Activated naive CD4-positive, alpha-beta T cell treated with anti-CD3 and anti-CD28 coated beads, Interleukin-2, amount 50 U/mL, for 72 hours (primary cell): ENCODE results near the gene SELP. TPM values are rescaled to one million over a fixed set of nuclear protein-coding genes. Genes with fewer than 3 reads are reported as not detected.

ENCODE experiments used
- ATAC-seq, 2 donors: fragments of 150-1000 bp; cut with Tn5 transposase; 2 replicates each; pipeline ENCODE4 v1.10.0; 2021; ENCODE audit warnings: mild to moderate bottlenecking in 2 of 2, moderate library complexity in 2 of 2
- DNase-seq, 2 donors: peaks; one replicate each; pipeline ENCODE4 v3.0.0; 2021 to 2022; ENCODE audit warnings: low spot score in 2 of 2
- H3K27ac Mint-ChIP-seq, 2 donors: one replicate each; pipeline ENCODE4 v1.8.0; 2022; ENCODE audit warnings: mild to moderate bottlenecking in 2 of 2, mixed read lengths in 2 of 2
- H3K36me3 Mint-ChIP-seq, 2 donors: one replicate each; pipeline ENCODE4 v1.8.0; 2022; ENCODE audit warnings: mixed read lengths in 2 of 2
- H3K9me3 Mint-ChIP-seq, 2 donors: one replicate each; pipeline ENCODE4 v1.8.0; 2022; ENCODE audit warnings: mixed read lengths in 2 of 2
- total RNA-seq, 2 donors: library from RNA; stranded (reverse); gene quantifications; one replicate each; pipeline ENCODE4 v1.2.3, GENCODE V29; 2022

SELP gene
- total RNA-seq, 2 donors from 2014 or later: 1.5 to 2.0 TPM

DNA sequence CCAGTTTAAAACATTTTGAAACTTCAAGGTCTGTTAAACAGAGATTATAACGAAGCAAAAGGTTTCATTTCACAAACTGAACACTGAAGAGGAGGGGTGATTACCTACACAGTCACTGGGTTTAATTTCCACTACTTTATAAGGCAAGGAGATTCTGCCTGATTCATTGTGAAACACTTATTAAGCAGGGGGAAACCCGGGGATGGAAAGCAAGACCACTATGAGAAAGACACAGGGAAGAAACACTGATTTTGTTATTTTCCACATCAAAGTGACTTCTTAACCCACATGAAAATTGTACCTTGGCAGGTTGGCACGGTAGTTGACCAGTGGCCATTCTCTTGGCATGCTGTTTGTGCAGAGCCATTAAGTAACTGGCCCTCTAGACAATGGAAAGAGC, 35.5 kb downstream of the SELP start:
- ATAC-seq: peak; percentile 96
- Mint-ChIP-seq H3K27ac (peak overlapping the region; percentile 69 to 73), H3K9me3 (peaks cover 4 to 8% of the 10 kb centered on the region in 2 donors), H3K36me3 (no peaks in the 10 kb centered on the region)
- DNase-seq: peak; percentile 37 to 64

DNA sequence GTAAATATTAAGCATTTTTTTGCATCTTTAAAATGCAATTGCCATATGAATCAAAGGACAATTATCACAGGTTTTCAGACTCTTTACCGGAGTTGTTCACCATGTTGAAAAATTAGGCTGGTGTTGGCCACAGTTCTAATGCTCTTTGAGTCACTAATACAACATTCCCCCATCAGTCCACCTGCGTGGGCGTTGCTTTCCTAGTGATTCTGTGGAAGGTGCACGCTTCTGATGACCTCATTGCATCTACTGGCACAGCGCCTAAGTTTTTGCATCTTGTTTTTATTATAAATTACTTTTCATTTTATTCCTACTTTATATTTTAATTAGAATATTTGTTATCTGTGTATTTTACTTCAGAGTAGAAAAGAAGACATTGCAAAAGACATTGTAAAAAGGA, 39.0 kb downstream of the SELP start:
- ATAC-seq: no peak

DNA sequence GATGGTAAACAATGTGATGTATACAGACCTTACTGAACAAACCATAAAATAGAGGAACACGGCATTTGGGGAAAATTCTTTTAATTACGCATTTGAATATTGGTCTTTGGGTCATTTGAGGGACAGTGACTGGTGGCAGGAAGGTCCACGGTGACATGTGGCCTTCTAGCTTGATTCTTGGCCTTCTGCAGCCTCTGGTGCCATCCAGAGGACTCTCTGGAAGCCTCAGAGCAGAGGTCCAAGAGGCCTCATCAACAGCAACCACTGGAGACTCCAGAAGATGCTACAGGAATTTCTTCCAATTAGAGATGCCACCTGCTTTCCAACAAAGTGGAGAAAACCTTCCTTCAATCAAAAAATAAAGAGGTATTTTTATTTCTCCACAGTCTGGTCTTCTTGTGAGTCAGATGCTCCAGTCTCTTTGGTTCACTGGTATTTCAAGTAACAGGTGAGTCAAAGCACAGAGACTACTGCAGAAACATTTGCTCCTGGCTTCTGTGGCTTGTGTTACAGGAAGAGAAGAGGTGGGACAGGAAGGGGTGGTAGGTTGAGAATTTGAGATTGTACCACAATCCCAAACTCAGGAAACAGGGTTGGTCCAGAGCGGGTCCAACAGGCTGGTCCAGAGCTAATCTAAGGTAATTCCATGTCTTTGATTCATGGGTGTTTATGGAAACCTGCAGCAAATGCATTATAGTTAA, 41.0 kb downstream of the SELP start:
- Mint-ChIP-seq H3K36me3 (peaks cover 16 to 21% of the 10 kb centered on the region in 2 donors), H3K27ac (peak overlapping the region; percentile 69 to 87), H3K9me3 (peaks cover 0 to 4% of the 10 kb centered on the region in 2 donors)
- ATAC-seq (peak; percentile 70 to 73), DNase-seq (peak; percentile 19 to 61)

More for the DNA sequence above, 39.0 kb downstream of the SELP start:
- no peak overlapping the region for H3K27ac Mint-ChIP-seq
- DNase-seq: no peak
- H3K9me3 Mint-ChIP-seq: peaks cover 0 to 4% of the 10 kb centered on the region in 2 donors
- peaks cover 4 to 7% of the 10 kb centered on the region in 2 donors for H3K36me3 Mint-ChIP-seq

DNA sequence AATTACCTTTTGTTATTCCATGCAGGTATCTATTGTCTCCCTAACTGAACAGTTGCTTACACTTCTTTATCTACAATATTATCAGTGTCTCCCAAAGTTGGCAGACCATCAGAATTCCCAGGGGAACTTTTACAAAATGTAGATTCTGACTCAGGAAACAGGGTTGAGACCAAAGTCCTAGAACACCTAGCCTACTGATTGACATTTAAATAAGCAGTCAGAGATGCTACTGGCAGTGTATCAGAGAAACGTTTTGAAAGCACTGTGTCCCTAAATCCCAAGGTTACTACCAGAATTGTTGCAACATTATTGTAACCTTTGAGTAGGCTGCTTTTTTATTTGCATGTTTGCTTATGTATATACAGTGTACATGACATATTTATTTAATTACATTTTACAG, 41.8 kb downstream of the SELP start:
- no peak for DNase-seq
- H3K36me3 Mint-ChIP-seq: peaks cover 22 to 28% of the 10 kb centered on the region in 2 donors
- peaks cover 0 to 4% of the 10 kb centered on the region in 2 donors for H3K9me3 Mint-ChIP-seq
- no peak for ATAC-seq
- H3K27ac Mint-ChIP-seq: peak overlapping the region in 1 of 2 donors; percentile 87

DNA sequence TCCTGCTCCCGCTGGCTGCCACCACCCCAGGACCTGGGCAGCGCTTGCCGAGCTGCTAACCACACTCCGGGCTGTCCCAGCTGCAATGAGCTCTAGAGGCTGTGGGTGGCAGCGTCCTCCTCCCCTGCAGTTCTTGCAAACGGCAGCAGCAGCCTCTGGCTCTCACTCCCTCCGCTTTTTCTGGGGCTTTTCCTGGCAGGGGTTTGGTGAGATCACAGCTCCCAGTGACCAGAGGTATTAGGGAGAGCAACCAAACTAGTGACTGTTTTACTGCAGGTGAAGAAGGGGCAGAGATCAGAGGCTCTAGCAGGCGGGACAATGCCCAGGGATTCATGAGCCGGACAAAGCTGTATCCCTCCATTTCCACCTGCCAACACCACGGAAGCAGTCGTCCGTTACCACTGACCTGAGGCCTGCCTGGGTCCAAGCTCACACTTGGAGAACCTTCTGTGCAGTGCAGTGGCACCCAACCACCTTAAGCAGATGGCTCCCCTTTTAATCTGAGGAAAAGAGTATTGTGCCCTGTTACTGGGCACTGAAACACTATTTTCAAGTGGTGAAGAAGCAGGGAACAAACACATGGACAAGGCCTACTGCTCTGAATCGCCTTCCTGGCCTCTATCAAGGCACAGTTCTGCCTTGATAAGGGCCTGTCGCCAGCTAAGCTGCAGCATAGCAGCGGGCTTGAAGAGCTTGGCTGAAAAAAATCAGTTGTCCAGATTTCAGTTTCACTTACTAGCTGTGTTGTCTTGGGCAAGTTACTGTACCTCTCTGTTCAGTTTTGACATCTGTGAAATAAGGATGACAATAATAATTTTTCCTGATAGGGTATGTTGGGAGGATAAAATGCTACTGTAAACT, 43.3 kb downstream of the SELP start, which contains the start of gene F5:
TSS of gene F5 (minus strand) at position 87 of the 861 bp plus-strand sequence. CDS start 95 bp downstream, outside the sequence.
- H3K27ac Mint-ChIP-seq: peak within 1 kb of the TSS; percentile 87 to 98

DNA sequence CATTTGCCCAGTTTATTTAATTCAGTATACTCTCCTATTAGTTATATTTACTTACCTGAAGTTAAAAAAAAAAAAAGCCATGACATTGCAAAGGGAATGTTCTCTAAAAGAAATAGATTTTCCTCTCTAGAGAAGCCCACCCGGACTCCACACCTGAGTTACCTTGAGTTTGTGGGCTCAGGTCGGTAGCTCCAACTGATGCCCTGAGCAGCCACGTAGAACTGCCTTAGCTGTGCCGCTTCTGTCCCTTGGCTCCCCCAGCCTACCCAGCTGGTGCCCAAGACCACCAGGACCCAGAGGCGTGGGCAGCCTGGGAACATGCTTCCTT, 43.9 kb downstream of the SELP start:
- ATAC-seq (peak in 1 of 2 donors; percentile 42), DNase-seq (no peak)
- no peaks in the 10 kb centered on the region for H3K9me3 Mint-ChIP-seq
- H3K36me3 Mint-ChIP-seq: peaks cover 27 to 35% of the 10 kb centered on the region in 2 donors
- peak overlapping the region; percentile 87 to 98 for H3K27ac Mint-ChIP-seq

More for the DNA sequence above, 43.3 kb downstream of the SELP start, which contains the start of gene F5:
- peaks cover 27 to 35% of the 10 kb centered on the region in 2 donors for H3K36me3 Mint-ChIP-seq
- ATAC-seq: peak; percentile 87
- DNase-seq: peak; percentile 76 to 88
- no peaks in the 10 kb centered on the region for H3K9me3 Mint-ChIP-seq

DNA sequence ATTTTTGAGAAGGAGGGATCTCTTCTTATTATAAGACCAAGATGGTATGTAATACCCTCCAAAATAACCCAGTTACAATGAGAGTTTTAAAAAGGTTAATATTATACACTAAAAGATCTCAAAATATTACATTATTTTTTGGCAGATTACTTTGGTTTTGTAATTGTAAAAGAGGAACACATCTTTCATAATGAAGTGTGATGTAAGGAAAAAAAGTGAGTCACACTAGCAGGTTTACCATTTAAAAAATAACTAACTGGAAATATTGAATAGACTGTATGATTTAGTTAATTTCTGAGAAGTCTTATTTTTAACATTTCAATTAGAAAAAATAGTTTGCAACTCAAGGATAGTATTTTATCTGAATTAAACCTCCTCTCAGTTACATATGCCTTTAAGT, 44.7 kb downstream of the SELP start:
- Mint-ChIP-seq H3K9me3 (no peaks in the 10 kb centered on the region), H3K27ac (peak overlapping the region; percentile 87 to 98), H3K36me3 (peaks cover 27 to 35% of the 10 kb centered on the region in 2 donors)
- DNase-seq (no peak), ATAC-seq (no peak)

DNA sequence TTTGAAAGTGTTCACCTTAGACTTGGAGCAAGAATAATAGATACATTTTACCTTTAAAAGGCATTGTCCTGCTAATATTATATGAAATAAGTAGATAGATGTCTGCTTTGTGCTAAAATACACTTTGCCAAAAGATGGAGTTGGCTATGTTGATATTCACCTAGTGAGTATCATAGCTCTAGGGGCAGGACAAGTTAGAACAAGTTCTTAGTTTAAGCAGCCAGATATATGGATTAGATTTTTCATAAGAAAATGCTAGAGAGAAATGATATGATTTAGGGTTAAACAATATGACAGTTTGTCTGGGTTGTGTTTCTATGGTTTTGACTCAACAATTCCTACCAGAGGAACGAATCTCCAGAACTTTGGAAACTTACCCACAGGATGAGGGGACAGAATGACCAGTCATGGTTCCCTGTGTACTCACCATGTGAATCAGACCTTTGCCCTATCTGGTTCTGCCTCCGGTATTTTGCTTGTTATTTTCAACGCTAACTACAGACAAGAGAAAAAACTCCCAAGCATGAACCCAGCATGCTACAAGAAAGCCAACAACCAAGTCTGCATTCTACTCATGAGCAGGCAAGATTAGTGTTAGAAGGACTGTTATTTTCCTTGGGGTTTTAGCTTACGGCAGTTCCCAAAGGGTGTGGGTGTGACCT, 45.3 kb downstream of the SELP start:
- H3K36me3 Mint-ChIP-seq: peaks cover 27 to 35% of the 10 kb centered on the region in 2 donors
- ATAC-seq (peak; percentile 49 to 62), DNase-seq (peak in 1 of 2 donors; percentile 12)
- H3K9me3 Mint-ChIP-seq: no peaks in the 10 kb centered on the region
- peak overlapping the region; percentile 87 to 98 for H3K27ac Mint-ChIP-seq

DNA sequence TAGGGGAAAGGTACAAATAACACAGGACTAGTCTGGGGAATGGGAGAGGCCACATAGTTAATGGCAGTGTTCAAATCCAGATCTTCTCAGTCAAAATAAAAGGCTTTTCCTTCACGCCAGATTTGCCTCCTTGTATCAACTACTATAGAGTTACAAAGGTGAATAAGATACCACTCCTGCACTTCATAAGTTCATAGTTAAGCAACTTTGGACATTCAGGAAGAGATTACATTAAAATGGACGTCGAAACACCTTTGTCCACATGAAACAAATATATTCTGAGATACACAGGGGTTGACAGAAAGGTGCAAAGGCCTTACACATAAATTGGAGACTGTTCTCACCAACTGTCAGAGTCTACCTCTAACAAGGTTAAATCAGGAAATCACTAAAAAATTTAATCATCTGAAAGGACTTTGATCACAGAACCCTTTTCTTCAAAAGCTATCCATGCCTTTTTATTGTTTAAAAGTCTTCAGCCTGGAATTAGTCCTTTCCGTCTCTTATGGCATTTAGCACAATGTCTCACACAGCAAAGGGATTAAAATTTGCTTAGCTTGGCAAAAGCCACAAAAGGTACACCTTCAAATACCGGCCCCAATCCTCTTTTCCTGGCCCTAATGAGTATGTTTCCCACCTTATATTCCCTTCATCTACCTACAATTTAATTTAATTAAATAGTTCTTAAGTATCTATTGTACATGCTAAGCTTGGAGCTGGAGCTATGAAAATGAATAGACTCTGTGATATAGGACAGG, 51.8 kb downstream of the SELP start:
- DNase-seq (no peak), ATAC-seq (no peak)
- Mint-ChIP-seq H3K27ac (no peak overlapping the region), H3K9me3 (no peaks in the 10 kb centered on the region), H3K36me3 (peaks cover 31 to 33% of the 10 kb centered on the region in 2 donors)

DNA sequence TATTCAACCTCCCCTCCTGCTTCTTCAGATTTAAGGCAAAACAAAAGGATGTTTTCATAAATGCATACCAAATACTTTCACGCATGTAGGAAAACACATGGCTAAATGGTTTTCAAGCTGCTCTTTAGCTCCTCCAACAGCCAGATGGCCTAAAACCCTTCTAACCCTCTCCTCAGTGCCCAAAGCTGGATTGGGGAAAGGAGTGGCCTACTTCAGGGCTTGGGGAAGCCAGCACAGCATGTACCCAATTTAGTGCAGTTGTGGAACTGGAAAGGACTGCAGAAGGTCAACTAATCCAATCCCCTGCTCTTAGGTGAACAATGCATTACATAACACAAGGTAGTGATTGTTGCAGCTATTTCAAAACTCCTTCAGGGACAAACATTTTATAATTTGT, 53.0 kb downstream of the SELP start:
- DNase-seq: no peak
- no peaks in the 10 kb centered on the region for H3K9me3 Mint-ChIP-seq
- no peak for ATAC-seq
- H3K36me3 Mint-ChIP-seq: peaks cover 36% of the 10 kb centered on the region in 2 donors
- H3K27ac Mint-ChIP-seq: no peak overlapping the region

DNA sequence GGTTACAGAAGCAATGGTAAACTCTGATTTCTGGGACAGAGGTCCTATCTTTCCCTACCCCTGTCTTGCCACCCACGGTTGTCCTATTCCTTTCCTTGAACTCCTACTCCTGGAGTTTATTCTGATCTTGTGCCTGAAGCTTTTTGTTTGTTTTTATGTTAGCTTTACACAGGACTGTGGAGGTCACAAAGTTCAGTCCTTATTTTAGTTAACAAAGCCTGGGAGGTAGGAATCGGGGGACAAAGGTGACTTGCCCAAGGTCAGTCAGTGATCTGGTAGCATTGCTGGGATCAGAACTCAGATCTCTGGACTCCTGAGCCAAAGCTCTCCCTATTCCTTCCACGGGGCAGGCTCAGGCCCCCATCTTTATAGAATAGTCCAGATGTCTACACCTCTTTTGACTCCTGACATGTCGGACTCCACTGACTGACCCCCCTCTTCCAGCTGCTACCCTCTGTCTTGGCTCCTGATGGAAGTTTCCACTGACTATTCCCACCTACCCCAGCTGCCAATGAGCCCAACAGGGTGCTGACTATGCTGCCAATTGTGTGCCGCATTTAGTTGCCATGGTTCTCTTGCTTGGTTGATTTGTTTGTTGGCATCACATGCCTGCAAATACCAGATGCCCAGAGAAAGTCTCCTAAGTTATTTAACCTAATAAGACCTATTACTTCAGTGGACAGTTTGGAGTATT, 53.5 kb downstream of the SELP start:
- peaks cover 42% of the 10 kb centered on the region in 2 donors for H3K36me3 Mint-ChIP-seq
- no peaks in the 10 kb centered on the region for H3K9me3 Mint-ChIP-seq
- no peak overlapping the region for H3K27ac Mint-ChIP-seq
- no peak for DNase-seq
- no peak for ATAC-seq

DNA sequence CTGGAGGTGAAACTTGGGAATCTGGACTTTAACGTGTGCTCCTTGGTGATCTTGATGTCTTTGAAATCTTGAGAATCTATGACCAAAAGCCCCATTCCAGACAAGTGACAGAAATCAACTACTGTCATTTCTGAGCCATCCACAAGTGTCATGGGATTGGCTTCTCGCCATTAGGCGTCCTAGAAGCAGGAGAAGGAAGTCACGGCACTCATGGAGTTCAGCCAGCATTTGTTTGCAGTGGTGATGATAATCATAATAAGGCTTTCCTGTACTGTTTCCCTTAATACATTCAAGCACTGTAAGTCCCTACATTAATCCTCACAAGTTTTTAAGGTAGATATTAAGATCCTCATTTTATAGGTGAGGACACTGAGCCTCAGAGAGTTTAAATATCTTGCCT, 55.6 kb downstream of the SELP start:
- ATAC-seq (no peak), DNase-seq (no peak)
- no peaks in the 10 kb centered on the region for H3K9me3 Mint-ChIP-seq
- H3K27ac Mint-ChIP-seq: no peak overlapping the region
- peaks cover 44 to 45% of the 10 kb centered on the region in 2 donors for H3K36me3 Mint-ChIP-seq

DNA sequence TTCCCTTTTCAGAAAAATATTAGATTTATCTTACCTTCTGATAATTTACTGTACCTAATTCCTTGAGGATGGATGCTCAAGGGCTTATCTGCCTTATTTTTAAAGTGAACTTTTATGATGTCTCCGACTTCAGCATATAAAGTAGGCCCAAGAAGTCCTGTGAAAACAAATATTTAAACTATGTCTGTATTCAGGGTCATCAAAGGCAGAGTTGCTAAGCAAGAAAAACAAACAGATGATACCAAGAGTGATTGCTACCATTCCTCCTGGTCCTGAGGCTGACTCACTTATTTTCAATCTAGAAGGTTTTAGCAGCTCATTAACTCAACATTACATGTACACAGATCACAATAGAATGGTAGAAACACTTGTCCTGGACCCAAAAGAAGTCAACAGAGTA, 57.7 kb downstream of the SELP start:
- no peak overlapping the region for H3K27ac Mint-ChIP-seq
- peaks cover 39 to 46% of the 10 kb centered on the region in 2 donors for H3K36me3 Mint-ChIP-seq
- DNase-seq (no peak), ATAC-seq (peak in 1 of 2 donors; percentile 46)
- H3K9me3 Mint-ChIP-seq: no peaks in the 10 kb centered on the region

DNA sequence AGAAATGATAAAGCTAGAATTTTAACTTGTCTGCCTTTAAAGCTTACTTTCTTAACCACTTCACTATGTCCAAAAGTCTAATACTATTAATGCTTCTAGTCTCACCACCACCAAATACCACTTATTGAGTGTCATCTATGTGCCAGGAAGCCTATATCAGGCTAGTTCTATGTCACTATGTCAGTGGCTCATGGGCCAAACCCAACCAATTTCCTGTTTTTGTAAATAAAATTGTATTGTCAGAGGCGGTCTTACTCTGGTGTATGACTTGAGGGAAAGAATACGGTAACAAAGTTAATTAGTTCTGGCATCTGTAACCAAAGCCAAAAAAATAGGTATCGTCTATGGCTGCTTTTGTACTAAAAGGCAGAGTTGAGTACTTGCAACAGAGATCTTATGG, 58.5 kb downstream of the SELP start:
- no peaks in the 10 kb centered on the region for H3K9me3 Mint-ChIP-seq
- peaks cover 35 to 49% of the 10 kb centered on the region in 2 donors for H3K36me3 Mint-ChIP-seq
- H3K27ac Mint-ChIP-seq: no peak overlapping the region
- ATAC-seq (no peak), DNase-seq (no peak)

DNA sequence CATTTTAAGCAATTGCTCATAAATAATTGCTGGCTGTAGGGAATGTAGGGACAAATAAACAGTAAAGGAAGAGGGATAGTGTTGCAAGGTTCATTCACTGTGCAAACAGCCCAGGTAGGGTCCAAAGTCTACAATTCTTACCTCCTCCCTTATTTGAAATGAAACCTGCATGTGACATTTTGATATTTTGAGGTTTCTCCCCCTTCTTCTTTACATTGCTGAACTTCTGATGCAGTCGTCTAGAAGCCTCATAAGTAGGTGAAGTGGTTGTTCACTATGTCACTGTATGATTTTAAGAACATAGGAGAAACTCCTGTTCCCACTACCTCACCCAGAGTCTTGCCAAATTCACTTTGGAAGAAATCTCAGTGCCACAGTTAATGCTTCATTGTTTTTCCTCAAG, 59.8 kb downstream of the SELP start:
- peaks cover 28 to 52% of the 10 kb centered on the region in 2 donors for H3K36me3 Mint-ChIP-seq
- no peak for ATAC-seq
- no peaks in the 10 kb centered on the region for H3K9me3 Mint-ChIP-seq

DNA sequence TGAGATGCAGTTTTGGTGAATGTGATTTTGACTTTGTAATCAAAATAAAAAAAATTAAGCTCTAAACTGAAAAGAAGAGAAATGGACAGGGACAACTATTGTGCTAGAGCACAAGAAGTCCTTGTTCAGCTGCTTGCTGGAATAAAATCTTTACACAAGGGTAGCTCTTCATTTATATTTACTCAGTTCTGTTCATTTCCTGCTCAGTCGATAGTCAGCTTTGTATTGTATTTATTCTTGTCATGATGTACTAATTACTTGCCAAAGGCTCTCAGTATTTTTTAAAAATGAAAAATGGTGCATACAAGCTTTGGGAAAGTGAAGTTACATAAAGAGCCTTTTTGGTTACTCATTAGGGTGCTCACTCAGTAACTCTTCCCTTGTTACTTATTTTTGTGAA, 61.4 kb downstream of the SELP start:
- DNase-seq (no peak), ATAC-seq (no peak)
- Mint-ChIP-seq H3K27ac (no peak overlapping the region), H3K36me3 (peaks cover 39 to 61% of the 10 kb centered on the region in 2 donors), H3K9me3 (no peaks in the 10 kb centered on the region)

More for the DNA sequence above, 59.8 kb downstream of the SELP start:
- DNase-seq: no peak
- no peak overlapping the region for H3K27ac Mint-ChIP-seq
